SHP77 treated with DMSO at 0.1 percent for 48 hours (cell line): ENCODE results near the gene CIT.

Experiments
- DNase-seq: peaks from one replicate; lab custom pipeline; 2025; lab: John Stamatoyannopoulos, UW

The CIT gene

GRCh38 chr12:119695034-119695433 is 182.1 kb downstream of the CIT start:
- no peak for DNase-seq

GRCh38 chr12:119694111-119694510 is 183.0 kb downstream of the CIT start:
- DNase-seq = no peak

GRCh38 chr12:119693511-119693910 is 183.6 kb downstream of the CIT start:
- no peak for DNase-seq

GRCh38 chr12:119692997-119693396 is 184.1 kb downstream of the CIT start:
- DNase-seq = no peak

- no peak for DNase-seq
These were observed 184.7 kb downstream of the CIT start for GRCh38 chr12:119692410-119692809.

GRCh38 chr12:119691202-119691810 is 185.8 kb downstream of the CIT start:
- no peak for DNase-seq

GRCh38 chr12:119689935-119690500 is 187.1 kb downstream of the CIT start:
- no peak for DNase-seq

GRCh38 chr12:119687879-119688278 is 189.2 kb downstream of the CIT start:
- DNase-seq = no peak

GRCh38 chr12:119687406-119687805 is 189.7 kb downstream of the CIT start:
- no peak for DNase-seq

- DNase-seq = no peak
These were observed 190.3 kb downstream of the CIT start for GRCh38 chr12:119686776-119687175.

GRCh38 chr12:119686355-119686754 is 190.8 kb downstream of the CIT start:
- no peak for DNase-seq

- DNase-seq = no peak
These were observed 191.7 kb downstream of the CIT start for GRCh38 chr12:119685375-119685774.

- DNase-seq = no peak
These were observed 192.3 kb downstream of the CIT start for GRCh38 chr12:119684711-119685369.

- DNase-seq = no peak
These were observed 193.3 kb downstream of the CIT start for GRCh38 chr12:119683816-119684215.

- DNase-seq = no peak
These were observed 193.7 kb downstream of the CIT start for GRCh38 chr12:119683413-119683812.

GRCh38 chr12:119682639-119683252 is 194.4 kb downstream of the CIT start:
- no peak for DNase-seq

GRCh38 chr12:119681728-119682638 is 195.1 kb downstream of the CIT start:
- no peak for DNase-seq

GRCh38 chr12:119681111-119681510 is 196.0 kb downstream of the CIT start:
- no peak for DNase-seq

- DNase-seq = no peak
These were observed 197.6 kb downstream of the CIT start for GRCh38 chr12:119679490-119679889.

GRCh38 chr12:119679081-119679480 is 198.0 kb downstream of the CIT start:
- DNase-seq = no peak

- no peak for DNase-seq
These were observed 198.7 kb downstream of the CIT start for GRCh38 chr12:119678459-119678858.

GRCh38 chr12:119676573-119676972 is 200.5 kb downstream of the CIT start:
- no peak for DNase-seq
